Measurements from ENCODE around the gene FCRL5.
A peak's percentile ranks its signal among the peaks of the same experiment; 100 is the strongest.

The FCRL5 gene

DNA sequence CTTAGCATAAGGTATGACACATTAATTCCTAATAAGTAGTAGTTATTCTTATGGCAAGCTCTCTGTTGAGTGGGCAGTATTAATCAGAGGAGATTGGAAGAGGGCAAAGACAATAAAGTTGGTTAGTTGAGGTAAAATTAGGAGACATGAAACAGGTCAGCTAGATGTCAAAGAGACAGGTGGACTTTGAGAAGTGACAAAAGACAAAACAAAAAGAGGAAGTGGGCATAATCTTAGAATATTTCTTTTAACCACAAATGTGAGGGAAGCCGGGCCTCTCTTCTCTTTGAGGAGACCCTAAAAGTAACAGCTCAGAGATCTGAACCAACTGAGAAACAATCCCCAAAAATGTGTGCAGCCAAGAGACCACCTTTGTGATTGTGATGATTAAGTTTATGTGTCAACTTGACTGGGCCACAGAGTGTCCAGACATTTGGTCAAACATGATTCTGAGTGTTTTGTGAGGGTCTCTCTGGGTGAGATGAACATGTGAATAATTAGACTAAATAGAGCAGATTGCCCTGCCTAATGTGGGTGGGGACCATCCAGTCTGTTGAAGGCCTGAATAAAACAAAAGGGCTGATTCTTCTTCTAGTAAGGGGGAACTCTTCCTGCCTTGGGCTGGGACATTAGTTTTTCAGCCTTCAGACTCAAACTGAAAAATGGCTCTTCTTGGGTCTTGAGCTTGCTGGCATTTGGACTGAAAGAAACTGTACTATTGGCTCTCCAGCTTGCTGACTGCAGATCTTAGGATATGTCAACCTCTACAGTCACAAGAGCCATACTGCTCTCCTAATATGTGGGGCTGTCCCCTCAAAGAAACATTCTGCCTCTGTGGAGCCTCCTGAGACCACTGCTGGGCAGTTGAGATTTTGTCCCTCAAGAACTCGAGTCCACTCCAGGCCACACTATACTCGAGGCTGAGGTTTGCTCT, 40.0 kb downstream of the FCRL5 start:
- no peak overlapping the region for H3K23ac ChIP-seq (ENCODE audit: low read length)
- no peaks in the 10 kb centered on the region for H3K36me3 ChIP-seq (ENCODE audit: control insufficient read depth, insufficient read depth, low read length)
- H4K8ac ChIP-seq (ENCODE audit: low read depth, low read length): no peak overlapping the region
- H2BK5ac ChIP-seq (ENCODE audit: low read length): no peak overlapping the region
- H3K18ac ChIP-seq (ENCODE audit: low read length): no peak overlapping the region
- no peaks in the 10 kb centered on the region for H3K4me1 ChIP-seq (ENCODE audit: control insufficient read depth, low read depth, low read length)
- no peaks in the 10 kb centered on the region for H3K79me2 ChIP-seq (ENCODE audit: control insufficient read depth, insufficient read depth, low read length)
- H4K5ac ChIP-seq (ENCODE audit: low read length): no peak overlapping the region
- no peak overlapping the region for H2AK5ac ChIP-seq (ENCODE audit: low read length)
- no peak overlapping the region for H3K4me2 ChIP-seq (ENCODE audit: low read length)
- H3K79me1 ChIP-seq (ENCODE audit: low read length): no peaks in the 10 kb centered on the region
- H3K4me3 ChIP-seq (ENCODE audit: low read length): no peak overlapping the region
- H2BK120ac ChIP-seq (ENCODE audit: low read depth, low read length): no peak overlapping the region
- DNase-seq: no peak
- no peak overlapping the region for H3K56ac ChIP-seq (ENCODE audit: low read length)
- no peak overlapping the region for H3K4ac ChIP-seq (ENCODE audit: low read depth, low read length)
- H2BK15ac ChIP-seq (replicated peaks; ENCODE audit: low read depth): no peak overlapping the region
- H3K27me3 ChIP-seq (ENCODE audit: insufficient read depth, low read length, poor library complexity): no peaks in the 10 kb centered on the region
- no peak overlapping the region for H3K27ac ChIP-seq (ENCODE audit: low read depth, low read length)
- H3K9ac ChIP-seq (ENCODE audit: low read length): no peak overlapping the region
- no CpG with 5 or more reads among the region's 3 CpGs for WGBS (ENCODE audit: extremely low coverage, insufficient coverage, low lambda C conversion rate)

DNA sequence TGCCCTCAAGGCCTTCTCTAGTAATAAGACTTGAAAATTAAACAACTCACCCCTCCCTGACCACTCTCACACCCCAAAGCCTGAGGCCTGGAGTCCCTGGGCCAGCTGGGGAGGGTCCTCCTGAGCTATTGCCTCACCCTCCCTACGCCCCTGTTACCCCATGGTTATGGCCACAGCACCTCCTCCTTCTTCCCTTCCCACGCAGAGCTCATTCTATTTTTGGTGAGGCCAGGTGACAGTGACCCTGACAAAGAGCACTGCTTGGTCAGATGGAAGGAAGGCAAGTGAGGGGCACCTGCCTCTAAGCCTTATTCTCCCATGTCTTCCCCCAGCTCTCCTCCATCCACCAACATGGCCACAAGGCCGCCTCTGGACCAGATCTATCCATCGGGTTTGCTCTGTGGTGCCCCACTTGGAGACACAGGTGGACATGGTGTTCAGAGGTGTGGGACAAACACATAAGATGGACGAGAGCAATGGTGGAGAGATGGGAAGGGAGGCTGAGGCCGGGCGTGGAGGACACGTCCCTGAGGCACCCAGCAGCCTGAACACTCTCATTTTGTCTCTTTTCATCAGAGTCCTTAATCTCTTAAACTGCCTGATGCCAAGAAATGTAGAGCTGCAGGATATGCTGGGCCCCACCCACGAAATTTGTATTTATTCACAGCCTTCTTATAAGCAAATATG, 42.6 kb downstream of the FCRL5 start:
- Histone ChIP-seq H3K4me2 (ENCODE audit: low read length) (no peak overlapping the region), H2BK15ac (replicated peaks; ENCODE audit: low read depth) (no peak overlapping the region), H4K8ac (ENCODE audit: low read depth, low read length) (no peak overlapping the region), H3K56ac (ENCODE audit: low read length) (no peak overlapping the region), H3K79me2 (ENCODE audit: control insufficient read depth, insufficient read depth, low read length) (no peaks in the 10 kb centered on the region), H2AK5ac (ENCODE audit: low read length) (no peak overlapping the region), H3K23ac (ENCODE audit: low read length) (no peak overlapping the region), H3K27me3 (ENCODE audit: insufficient read depth, low read length, poor library complexity) (no peaks in the 10 kb centered on the region), H3K4me3 (ENCODE audit: low read length) (no peak overlapping the region), H2BK5ac (ENCODE audit: low read length) (no peak overlapping the region), H3K9ac (ENCODE audit: low read length) (no peak overlapping the region), H2BK120ac (ENCODE audit: low read depth, low read length) (no peak overlapping the region), H3K36me3 (ENCODE audit: control insufficient read depth, insufficient read depth, low read length) (no peaks in the 10 kb centered on the region), H3K18ac (ENCODE audit: low read length) (no peak overlapping the region), H3K4me1 (ENCODE audit: control insufficient read depth, low read depth, low read length) (no peaks in the 10 kb centered on the region), H3K4ac (ENCODE audit: low read depth, low read length) (no peak overlapping the region), H4K5ac (ENCODE audit: low read length) (no peak overlapping the region), H3K27ac (ENCODE audit: low read depth, low read length) (no peak overlapping the region), H3K79me1 (ENCODE audit: low read length) (no peaks in the 10 kb centered on the region)
- no CpG with 5 or more reads among the region's 9 CpGs for WGBS (ENCODE audit: extremely low coverage, insufficient coverage, low lambda C conversion rate)
- DNase-seq: no peak

DNA sequence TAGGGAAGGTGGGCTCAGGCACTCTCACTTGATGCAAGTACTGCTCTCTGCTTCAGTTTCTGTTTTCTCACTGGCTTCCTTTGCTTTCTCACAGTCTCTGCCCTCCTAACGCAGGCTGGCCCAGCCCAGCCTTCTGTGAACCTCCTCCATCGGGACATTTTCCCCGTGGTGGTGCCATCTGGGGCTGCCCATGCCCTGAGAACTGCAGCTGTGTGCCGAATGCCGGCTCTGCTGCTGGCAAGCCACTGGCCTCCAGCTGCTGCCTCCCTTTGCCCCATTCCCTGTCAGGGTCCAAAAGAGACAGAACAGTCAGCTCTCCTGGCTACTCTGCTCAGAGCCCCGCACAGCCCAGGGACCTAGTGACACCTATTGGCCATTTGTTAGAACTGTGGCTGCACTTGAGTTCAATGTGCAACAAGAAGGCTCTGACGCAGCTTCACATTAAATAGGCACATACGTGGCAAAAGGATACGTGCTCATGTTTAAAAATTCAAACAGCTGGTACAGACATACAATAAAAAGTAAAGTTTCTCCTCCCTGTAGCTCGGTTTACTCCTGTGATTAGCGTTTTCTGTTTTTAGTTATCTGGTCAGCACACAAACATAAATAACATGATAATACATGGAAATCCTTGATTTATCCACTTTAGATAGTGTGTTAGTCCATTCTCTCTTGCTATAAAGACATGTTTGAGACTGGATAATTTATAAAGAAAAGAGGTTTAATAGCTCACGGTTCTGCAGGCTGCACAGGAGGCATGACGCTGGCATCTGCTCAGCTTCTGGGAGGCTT, 46.6 kb downstream of the FCRL5 start:
- WGBS (ENCODE audit: extremely low coverage, insufficient coverage, low lambda C conversion rate): no CpG with 5 or more reads among the region's 13 CpGs
- peak; percentile 84 for DNase-seq
- H2AK5ac ChIP-seq (ENCODE audit: low read length): no peak overlapping the region
- no peak overlapping the region for H3K23ac ChIP-seq (ENCODE audit: low read length)
- H4K5ac ChIP-seq (ENCODE audit: low read length): no peak overlapping the region
- H3K79me1 ChIP-seq (ENCODE audit: low read length): no peaks in the 10 kb centered on the region
- no peak overlapping the region for H3K4me3 ChIP-seq (ENCODE audit: low read length)
- H3K9ac ChIP-seq (ENCODE audit: low read length): no peak overlapping the region
- H4K8ac ChIP-seq (ENCODE audit: low read depth, low read length): no peak overlapping the region
- no peak overlapping the region for H3K18ac ChIP-seq (ENCODE audit: low read length)
- H3K27ac ChIP-seq (ENCODE audit: low read depth, low read length): no peak overlapping the region
- H2BK5ac ChIP-seq (ENCODE audit: low read length): no peak overlapping the region
- H3K56ac ChIP-seq (ENCODE audit: low read length): no peak overlapping the region
- H3K4me2 ChIP-seq (ENCODE audit: low read length): no peak overlapping the region
- no peak overlapping the region for H3K4ac ChIP-seq (ENCODE audit: low read depth, low read length)
- no peaks in the 10 kb centered on the region for H3K79me2 ChIP-seq (ENCODE audit: control insufficient read depth, insufficient read depth, low read length)
- H3K4me1 ChIP-seq (ENCODE audit: control insufficient read depth, low read depth, low read length): no peaks in the 10 kb centered on the region
- no peaks in the 10 kb centered on the region for H3K27me3 ChIP-seq (ENCODE audit: insufficient read depth, low read length, poor library complexity)
- no peaks in the 10 kb centered on the region for H3K36me3 ChIP-seq (ENCODE audit: control insufficient read depth, insufficient read depth, low read length)
- H2BK15ac ChIP-seq (replicated peaks; ENCODE audit: low read depth): no peak overlapping the region
- H2BK120ac ChIP-seq (ENCODE audit: low read depth, low read length): no peak overlapping the region

DNA sequence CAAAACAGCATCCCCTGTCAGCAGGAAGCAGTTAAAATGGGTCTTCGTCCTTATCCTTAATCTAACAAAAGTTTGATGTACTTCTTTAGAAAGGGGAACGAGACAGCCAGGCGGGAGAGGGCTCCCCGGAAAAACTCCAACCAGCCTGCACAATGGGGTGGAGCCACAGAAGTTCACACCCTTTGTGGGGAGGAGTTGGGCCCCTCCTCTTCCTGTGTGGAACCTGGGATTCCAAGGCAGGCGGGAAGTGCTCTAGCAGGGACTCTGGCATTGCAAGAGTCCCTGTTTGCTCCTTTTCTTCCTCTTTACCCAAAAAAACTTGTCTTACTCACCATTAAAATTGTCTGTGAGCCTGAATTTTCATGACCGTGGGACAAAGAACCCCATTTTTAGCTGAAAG, 47.7 kb downstream of the FCRL5 start:
- H4K5ac ChIP-seq (ENCODE audit: low read length): no peak overlapping the region
- H3K56ac ChIP-seq (ENCODE audit: low read length): no peak overlapping the region
- no peaks in the 10 kb centered on the region for H3K79me1 ChIP-seq (ENCODE audit: low read length)
- peak; percentile 40 for DNase-seq
- no peak overlapping the region for H3K4me3 ChIP-seq (ENCODE audit: low read length)
- no peak overlapping the region for H3K4ac ChIP-seq (ENCODE audit: low read depth, low read length)
- H3K36me3 ChIP-seq (ENCODE audit: control insufficient read depth, insufficient read depth, low read length): no peaks in the 10 kb centered on the region
- H3K4me1 ChIP-seq (ENCODE audit: control insufficient read depth, low read depth, low read length): no peaks in the 10 kb centered on the region
- no peak overlapping the region for H3K27ac ChIP-seq (ENCODE audit: low read depth, low read length)
- no peak overlapping the region for H2BK5ac ChIP-seq (ENCODE audit: low read length)
- no peak overlapping the region for H3K18ac ChIP-seq (ENCODE audit: low read length)
- no peak overlapping the region for H4K8ac ChIP-seq (ENCODE audit: low read depth, low read length)
- no peak overlapping the region for H3K9ac ChIP-seq (ENCODE audit: low read length)
- no peak overlapping the region for H2BK120ac ChIP-seq (ENCODE audit: low read depth, low read length)
- H2AK5ac ChIP-seq (ENCODE audit: low read length): no peak overlapping the region
- no CpG with 5 or more reads among the region's 6 CpGs for WGBS (ENCODE audit: extremely low coverage, insufficient coverage, low lambda C conversion rate)
- no peak overlapping the region for H2BK15ac ChIP-seq (replicated peaks; ENCODE audit: low read depth)
- H3K27me3 ChIP-seq (ENCODE audit: insufficient read depth, low read length, poor library complexity): no peaks in the 10 kb centered on the region
- no peaks in the 10 kb centered on the region for H3K79me2 ChIP-seq (ENCODE audit: control insufficient read depth, insufficient read depth, low read length)
- H3K4me2 ChIP-seq (ENCODE audit: low read length): no peak overlapping the region
- H3K23ac ChIP-seq (ENCODE audit: low read length): no peak overlapping the region

DNA sequence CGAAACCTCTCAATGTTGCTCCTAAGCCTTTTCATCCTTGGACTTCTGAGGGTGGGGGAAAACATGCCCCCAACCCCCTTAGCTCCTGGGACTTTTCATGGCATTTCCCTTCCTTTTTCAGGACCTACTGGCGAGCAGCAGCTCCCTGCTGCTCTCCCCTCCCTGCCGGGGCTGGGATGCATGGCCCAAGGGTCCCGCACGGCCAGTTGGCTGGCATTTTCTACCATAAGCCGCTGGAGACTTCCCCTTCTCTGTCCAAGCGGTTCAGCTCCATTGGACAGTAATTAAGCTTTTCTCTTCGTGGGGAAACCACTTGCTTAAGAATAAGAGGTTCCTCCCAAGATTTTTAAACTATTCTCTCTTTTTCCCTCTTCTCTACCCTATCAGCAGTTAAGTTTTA, 52.8 kb downstream of the FCRL5 start:
- Histone ChIP-seq H3K4me1 (ENCODE audit: control insufficient read depth, low read depth, low read length) (no peaks in the 10 kb centered on the region), H4K8ac (ENCODE audit: low read depth, low read length) (no peak overlapping the region), H3K36me3 (ENCODE audit: control insufficient read depth, insufficient read depth, low read length) (no peaks in the 10 kb centered on the region), H3K79me1 (ENCODE audit: low read length) (no peaks in the 10 kb centered on the region), H3K9ac (ENCODE audit: low read length) (no peak overlapping the region), H2AK5ac (ENCODE audit: low read length) (no peak overlapping the region), H3K27ac (ENCODE audit: low read depth, low read length) (no peak overlapping the region), H3K56ac (ENCODE audit: low read length) (no peak overlapping the region), H3K27me3 (ENCODE audit: insufficient read depth, low read length, poor library complexity) (no peaks in the 10 kb centered on the region), H2BK15ac (replicated peaks; ENCODE audit: low read depth) (no peak overlapping the region), H2BK120ac (ENCODE audit: low read depth, low read length) (no peak overlapping the region), H2BK5ac (ENCODE audit: low read length) (no peak overlapping the region), H3K79me2 (ENCODE audit: control insufficient read depth, insufficient read depth, low read length) (no peaks in the 10 kb centered on the region), H4K5ac (ENCODE audit: low read length) (no peak overlapping the region), H3K23ac (ENCODE audit: low read length) (no peak overlapping the region), H3K4me3 (ENCODE audit: low read length) (no peak overlapping the region), H3K4me2 (ENCODE audit: low read length) (no peak overlapping the region), H3K18ac (ENCODE audit: low read length) (no peak overlapping the region), H3K4ac (ENCODE audit: low read depth, low read length) (no peak overlapping the region)
- WGBS (ENCODE audit: extremely low coverage, insufficient coverage, low lambda C conversion rate): no CpG with 5 or more reads among the region's 8 CpGs
- DNase-seq: no peak

Data from mesendoderm (in vitro differentiated cells).